GM08714 (cell line): Measurements from ENCODE around the gene COX20.

Experiments
- H3K4me3 ChIP-seq: fragments of 200-500 bp; sonication (Bioruptor generic); 2 replicates; pipeline ENCODE4 v1.5.1; 2014; ENCODE audit warnings: mild to moderate bottlenecking, low read length, inconsistent platforms
- ZNF274 ChIP-seq: IDR thresholded peaks from 2 replicates; pipeline ENCODE4 v1.6.1; 2012; ENCODE audit warnings: mild to moderate bottlenecking, low read depth, low read length

COX20 gene

DNA sequence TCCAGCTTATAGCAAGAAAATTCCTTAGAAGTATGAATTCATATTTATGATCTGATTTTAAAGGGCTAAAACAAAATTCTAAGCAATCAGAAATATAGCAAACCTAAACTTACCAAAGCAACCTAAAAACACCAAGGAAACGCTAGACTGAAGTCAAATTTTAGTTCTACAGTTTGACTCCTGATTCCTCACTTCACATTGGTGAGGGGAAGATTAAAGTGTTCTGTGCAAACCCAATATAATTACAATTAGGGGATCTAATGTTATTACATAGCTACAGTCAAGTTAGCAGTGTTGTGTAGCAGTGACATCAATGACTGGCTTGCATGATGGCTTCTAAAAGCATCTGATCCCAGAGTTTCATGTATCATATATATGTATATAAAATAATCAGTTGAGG, 17.2 kb downstream of the COX20 start:
- TF ChIP-seq ZNF274, result no peak

DNA sequence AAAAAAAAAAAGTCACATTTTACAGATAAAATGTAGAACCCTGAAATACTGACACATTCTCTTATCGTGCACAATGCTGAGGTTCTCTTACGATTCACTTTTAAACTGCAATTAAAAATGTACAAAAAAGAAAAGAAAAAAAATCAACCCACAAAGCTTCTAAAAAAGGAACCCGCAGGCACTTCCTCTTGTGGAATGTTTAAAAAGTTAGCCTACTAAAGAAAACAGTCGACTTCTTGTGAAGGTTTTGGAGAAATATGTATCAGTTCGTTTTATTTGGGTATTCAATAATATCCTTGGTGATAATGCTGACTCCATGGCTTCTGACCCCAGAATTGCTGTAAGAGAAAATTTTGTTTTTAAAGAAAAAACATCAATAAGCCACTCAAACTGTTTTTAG, 18.7 kb downstream of the COX20 start:
- no peak overlapping the region for H3K4me3 ChIP-seq

More for the DNA sequence above, 17.2 kb downstream of the COX20 start:
- no peak overlapping the region for H3K4me3 ChIP-seq

DNA sequence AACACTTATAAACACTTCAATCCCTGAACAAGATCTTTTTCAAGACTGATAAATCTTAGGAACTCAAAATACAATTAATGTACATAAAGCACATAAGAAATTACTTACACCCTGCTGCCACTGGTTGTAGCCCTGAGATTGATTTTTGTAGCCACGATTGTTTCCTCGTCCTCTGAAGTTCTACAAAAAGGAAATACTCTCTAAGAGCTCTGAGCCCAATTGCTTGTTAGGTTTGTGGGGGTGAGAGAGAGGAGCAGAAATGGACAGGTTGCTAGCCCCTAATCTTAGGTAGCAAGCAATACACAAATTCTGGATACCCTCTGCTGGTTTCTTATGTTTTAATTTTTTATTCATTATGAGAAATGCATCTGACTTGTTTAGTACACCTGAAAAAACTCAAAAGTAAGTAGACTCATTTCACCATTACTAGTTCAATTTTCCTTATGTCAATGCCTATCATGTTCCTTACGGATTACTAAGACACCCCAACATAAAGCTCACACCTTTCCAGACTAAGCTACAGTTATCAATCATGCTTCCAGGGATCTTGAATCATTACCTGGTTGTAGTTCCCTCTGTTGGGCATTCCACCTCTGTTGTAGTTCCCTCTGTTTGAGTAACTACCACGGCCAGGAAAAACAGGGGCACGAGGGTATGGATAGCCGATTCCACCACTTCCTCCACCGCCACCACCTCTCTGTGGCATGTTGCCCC, 19.6 kb downstream of the COX20 start:
- no peak for TF ChIP-seq ZNF274
- H3K4me3 ChIP-seq, result no peak overlapping the region

More for the DNA sequence above, 18.7 kb downstream of the COX20 start:
- no peak for TF ChIP-seq ZNF274

DNA sequence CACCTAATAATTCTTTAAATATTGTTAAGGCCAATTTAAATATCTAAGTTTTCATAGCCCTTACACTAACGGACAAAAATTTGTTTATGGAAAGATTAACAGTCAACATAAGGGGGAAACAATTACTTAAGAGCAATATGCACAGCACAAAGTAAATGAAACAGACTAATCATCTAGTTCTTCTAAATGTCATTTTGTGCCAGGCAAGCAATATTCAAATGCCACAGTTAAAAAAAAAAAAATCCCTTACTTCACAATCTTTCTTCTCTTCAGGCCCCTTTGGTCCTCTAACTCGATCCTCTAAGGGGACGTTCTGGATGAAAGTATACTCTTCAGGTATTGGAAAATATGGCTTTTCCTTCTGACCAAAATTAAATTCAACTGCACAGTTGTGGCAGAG, 22.3 kb downstream of the COX20 start:
- no peak for TF ChIP-seq ZNF274
- peak overlapping the region; percentile 22; the same call in 1 of the 2 replicates for H3K4me3 ChIP-seq

DNA sequence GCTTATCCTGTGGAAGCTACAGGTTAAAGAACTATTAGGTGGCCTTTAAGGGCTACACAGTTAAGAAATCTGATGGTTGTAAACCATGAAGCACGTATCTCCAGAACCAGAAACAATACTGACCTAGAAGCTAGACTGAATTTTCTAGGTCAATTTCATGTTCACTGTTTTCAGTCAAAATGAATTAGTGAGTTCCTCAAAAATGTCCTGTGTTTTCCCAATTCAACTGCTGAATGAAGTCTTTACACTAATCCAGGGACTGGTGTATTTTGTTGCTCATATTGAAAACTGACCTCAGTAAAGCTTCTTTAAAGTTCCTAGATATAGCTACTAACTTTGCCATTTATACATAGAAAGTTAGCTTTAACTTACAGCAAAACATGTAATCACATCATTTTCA, 22.9 kb downstream of the COX20 start:
- H3K4me3 ChIP-seq, result no peak overlapping the region
- no peak for TF ChIP-seq ZNF274

DNA sequence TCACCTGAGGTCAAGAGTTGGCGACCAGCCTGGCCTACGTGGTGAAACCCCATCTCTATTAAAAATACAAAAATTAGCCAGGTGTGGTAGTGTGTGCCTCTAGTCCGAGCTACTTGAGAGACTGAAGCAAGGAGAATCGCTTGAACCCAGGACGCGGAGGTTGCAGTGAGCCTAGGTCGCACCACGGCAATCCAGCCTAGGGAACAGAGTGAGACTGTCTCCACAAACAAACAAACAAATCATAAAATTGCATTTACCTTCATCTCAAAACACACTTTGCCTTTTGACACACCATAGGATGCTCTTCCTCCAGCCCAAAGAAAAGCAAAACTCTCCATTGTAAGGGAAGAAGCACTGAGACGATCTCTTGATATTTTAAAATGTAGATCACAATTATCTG, 24.6 kb downstream of the COX20 start:
- TF ChIP-seq ZNF274, result no peak
- H3K4me3 ChIP-seq, result peak overlapping the region; percentile 88

DNA sequence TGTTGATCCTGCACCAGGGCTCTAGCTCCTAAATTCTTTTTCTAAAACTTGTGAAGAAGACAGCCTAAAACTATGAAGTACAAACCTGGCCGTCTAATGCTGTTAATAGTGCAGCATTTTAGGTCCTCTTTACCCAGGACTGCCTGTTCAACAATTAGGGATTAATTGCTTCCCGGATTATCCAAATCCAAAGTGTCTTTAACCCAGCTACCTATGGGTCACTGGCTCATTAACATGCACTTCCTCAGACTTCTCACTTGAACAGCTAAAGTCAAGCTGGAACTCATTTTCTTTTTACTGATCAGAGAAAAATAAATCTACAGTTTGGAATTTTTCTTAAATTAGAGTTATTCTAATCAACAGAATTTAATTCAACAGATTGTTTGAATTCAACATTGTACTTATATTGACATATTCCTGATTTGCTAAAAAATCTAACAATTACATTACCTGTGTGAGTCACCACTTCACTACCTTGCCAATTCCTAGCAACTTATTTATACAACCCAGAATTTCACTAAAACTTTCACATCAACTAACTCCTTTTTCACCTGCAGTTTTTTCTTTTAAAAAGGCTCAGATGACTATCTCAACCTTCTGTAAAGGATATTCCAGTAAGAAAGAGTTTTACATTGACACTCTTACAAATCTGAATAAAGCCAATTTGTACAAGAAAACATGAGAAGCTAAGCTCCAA, 25.6 kb downstream of the COX20 start:
- peak overlapping the region; percentile 88 for H3K4me3 ChIP-seq
- no peak for TF ChIP-seq ZNF274

DNA sequence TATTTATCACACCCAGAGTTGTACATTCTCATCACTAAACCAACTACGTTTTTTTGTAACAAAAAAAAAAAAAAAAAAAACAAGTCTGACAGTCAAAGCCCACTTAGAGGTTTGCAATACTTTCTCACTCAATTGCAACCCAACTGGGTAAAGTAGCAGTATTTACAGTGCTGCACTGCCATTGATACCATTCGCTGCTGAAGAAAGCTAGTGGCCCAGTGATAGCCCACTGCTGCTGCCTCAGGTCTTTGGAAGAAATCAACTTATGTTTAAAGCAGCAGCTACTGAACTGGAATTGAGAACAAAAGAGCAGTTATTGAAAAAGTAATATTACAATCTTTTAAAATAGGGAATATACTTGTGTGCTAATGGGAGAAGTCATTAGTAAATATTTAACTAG, 26.2 kb downstream of the COX20 start:
- no peak for TF ChIP-seq ZNF274
- peak overlapping the region; percentile 88 for H3K4me3 ChIP-seq

DNA sequence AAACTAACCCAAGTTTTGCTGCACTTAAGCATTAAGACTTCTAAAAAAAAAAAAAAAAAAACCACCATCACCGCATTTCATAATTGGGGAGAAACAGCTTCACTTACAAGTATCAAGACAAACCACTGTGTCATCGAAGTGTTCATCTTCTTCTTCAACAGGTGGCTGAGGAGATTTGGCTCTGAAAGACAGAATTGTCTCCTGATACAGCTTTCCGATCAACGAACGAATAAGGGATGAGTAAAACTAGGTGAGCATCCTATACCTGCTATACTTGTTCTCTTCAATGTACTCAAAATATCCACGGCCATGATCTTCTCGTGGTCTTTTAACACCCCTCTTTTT, 26.9 kb downstream of the COX20 start:
- no peak for TF ChIP-seq ZNF274
- H3K4me3 ChIP-seq, result peak overlapping the region; percentile 88

DNA sequence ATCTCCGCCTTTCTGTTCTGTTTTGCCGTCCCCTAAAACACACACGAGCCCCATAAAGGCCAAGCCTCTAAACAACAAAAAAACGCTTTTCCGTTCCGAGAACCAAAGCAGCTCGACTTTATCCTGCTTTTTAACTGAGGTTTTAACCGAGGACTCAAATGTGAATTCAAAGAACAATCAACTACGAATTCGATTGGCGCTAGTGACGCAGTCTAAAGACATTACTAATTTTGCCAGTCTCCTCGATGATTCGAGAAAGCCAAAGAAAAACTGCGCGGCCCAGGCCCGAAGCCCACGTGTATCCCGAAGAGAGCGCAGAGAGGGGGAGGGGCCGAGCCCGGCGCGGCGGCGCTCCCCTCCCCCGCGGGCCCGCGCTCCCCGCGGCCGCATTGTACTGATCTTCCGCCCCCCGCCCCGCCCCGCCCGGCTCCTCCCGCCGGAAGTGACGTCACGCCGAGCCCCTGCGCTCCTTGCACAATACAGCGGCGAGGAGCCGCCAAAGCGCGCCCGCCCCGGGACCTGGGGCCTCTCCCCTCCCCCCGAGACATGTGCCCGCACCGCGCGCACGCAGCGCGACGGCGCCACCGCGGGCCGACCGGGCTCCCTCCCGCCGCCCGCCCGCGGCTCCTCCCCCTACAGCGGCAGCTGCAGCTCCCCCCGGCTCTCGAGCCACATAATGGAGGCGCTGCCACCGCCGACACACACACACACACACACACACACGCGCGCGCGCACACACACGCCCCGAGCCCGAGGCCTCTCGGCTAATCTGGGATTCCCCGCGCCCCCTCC, 27.4 kb downstream of the COX20 start:
- no peak for TF ChIP-seq ZNF274
- H3K4me3 ChIP-seq, result peak overlapping the region; percentile 88

DNA sequence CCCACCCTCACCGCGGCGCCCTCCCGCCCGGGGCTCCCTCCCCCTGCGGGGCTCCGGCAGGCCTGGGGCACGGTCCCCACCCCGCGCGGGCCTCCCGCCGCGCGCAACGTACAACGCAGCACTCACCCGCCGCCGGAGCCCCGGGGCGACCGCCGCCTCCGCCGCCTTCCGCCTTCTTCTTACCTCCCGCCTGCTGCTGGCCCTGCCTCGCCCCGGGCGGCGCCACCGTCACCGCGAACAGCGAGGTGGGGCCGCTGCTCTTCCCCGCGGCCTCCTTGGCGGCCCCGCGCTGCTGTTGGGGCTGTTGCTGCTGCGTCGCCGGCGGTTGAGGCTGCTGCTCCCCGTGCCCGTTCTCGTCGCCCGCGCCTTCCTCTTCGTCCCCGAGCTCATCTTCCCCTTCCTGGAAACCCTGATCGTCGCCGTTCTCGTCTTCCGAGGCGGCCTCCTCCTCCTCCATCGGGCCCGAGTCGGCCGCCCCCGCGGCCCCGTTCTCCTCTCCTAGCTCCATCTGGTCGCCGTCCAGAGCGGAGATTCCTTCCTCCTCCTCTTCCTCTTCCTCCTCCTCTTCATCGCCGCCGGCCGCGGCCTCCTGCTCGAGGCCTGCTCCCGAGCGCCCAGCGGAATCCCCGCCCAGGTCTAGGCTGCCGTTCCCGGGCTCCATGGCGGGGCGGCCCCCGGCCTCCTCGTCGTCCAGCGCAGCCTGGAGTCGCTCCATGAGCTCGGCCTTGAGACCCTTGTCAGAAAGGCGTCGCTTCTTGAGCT, 28.2 kb downstream of the COX20 start:
- no peak for TF ChIP-seq ZNF274
- H3K4me3 ChIP-seq, result peak overlapping the region; percentile 88

DNA sequence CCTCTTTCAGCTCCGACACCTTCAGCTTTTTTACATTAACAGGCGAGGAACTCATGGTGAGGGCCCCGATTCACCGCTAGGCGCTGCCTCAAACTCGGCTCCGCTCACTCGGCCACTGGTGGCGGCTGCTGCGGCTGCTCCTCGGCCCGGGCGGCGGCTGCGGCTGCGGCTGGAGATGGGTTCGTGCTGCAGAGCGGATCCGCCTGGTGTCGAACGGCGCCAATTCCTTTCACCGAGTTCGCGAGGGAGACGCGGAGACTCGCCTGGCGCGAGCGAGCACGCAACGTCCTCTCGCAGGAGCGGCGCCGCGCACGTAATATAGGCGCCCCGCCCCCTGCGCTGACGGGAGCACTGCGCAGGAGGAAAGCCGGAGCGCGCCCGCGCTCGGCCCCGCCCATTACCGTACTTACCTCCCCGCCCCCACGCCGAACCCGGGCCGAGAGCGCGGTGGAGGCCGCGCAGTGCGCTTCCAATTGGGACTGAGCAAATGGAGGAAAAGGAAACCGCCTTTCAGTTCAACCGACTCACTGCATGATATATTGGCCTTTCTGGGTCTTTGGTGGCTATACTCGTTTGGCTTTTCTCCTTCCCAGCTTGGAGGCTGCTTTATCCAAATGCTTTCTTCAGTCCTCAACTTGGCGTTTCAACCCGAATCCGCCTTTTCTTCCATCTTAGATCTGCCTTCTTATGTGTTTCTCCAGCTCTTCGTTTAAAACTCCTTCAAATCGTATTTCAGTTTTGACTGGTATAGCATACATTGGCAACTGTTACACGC, 29.0 kb downstream of the COX20 start, which contains the start of gene HNRNPU:
Gene HNRNPU (minus strand): TSS at position 291 of the 775 bp plus-strand sequence. CDS start 236 bp downstream, at position 55.
- no peak for TF ChIP-seq ZNF274
- peak within 1 kb of the TSS; percentile 93 for H3K4me3 ChIP-seq

DNA sequence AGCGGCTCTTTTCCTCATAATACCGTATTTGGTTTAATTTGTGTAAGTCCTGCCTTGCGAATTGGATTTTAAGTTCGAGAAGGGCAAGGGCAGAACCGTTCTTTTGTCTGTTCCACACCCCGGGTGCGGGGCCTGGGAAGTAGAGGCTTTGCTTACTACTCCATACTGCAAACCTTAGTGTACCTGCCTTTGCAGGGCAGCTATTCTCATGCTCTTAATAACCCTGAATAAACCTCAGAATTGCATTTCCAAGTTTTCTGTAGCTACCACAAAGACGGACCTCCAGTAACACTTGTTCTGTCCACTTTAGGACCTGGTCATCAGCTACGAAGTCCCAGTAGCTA, 29.5 kb downstream of the COX20 start:
- peak overlapping the region; percentile 93 for H3K4me3 ChIP-seq
- TF ChIP-seq ZNF274, result no peak
